HG02840 (cell line): ENCODE results near the gene LAMC2.

ENCODE experiments used
- ATAC-seq: cut with Tn5 transposase; IDR thresholded peaks from one replicate; pipeline ENCODE4 v1.9.1; 2021; ENCODE audit warnings: mild to moderate bottlenecking, moderate library complexity, moderate number of reproducible peaks; ENCODE audit not compliant: unreplicated experiment, low FRiP score

LAMC2 gene

GRCh38 chr1:183209533-183210158, 23.6 kb downstream of the LAMC2 start:
- no peak for ATAC-seq

- no peak for ATAC-seq
Observed at GRCh38 chr1:183210681-183211080, 24.6 kb downstream of the LAMC2 start.

- no peak for ATAC-seq
Observed at GRCh38 chr1:183212870-183213269, 26.8 kb downstream of the LAMC2 start.

GRCh38 chr1:183214021-183214970, 28.2 kb downstream of the LAMC2 start:
- ATAC-seq, result no peak

GRCh38 chr1:183215076-183215720, 29.1 kb downstream of the LAMC2 start:
- ATAC-seq, result no peak

- ATAC-seq, result no peak
Observed at GRCh38 chr1:183215936-183216335, 29.9 kb downstream of the LAMC2 start.

GRCh38 chr1:183218027-183218618, 32.1 kb downstream of the LAMC2 start:
- no peak for ATAC-seq

- ATAC-seq, result no peak
Observed at GRCh38 chr1:183218971-183219615, 33.0 kb downstream of the LAMC2 start.

- no peak for ATAC-seq
Observed at GRCh38 chr1:183219616-183220009, 33.5 kb downstream of the LAMC2 start.

- ATAC-seq, result no peak
Observed at GRCh38 chr1:183222909-183223308, 36.8 kb downstream of the LAMC2 start.

- ATAC-seq, result no peak
Observed at GRCh38 chr1:183223467-183223866, 37.4 kb downstream of the LAMC2 start.

GRCh38 chr1:183226361-183226760, 40.3 kb downstream of the LAMC2 start:
- no peak for ATAC-seq

GRCh38 chr1:183226963-183227362, 40.9 kb downstream of the LAMC2 start:
- ATAC-seq, result no peak

- no peak for ATAC-seq
Observed at GRCh38 chr1:183227422-183228346, 41.6 kb downstream of the LAMC2 start.

- no peak for ATAC-seq
Observed at GRCh38 chr1:183228347-183229220, 42.5 kb downstream of the LAMC2 start.

GRCh38 chr1:183230413-183230812, 44.3 kb downstream of the LAMC2 start:
- no peak for ATAC-seq

- no peak for ATAC-seq
Observed at GRCh38 chr1:183231545-183231944, 45.5 kb downstream of the LAMC2 start.

- no peak for ATAC-seq
Observed at GRCh38 chr1:183233113-183233512, 47.0 kb downstream of the LAMC2 start.
